Suprapubic skin (tissue), 4 donors: ENCODE results near the gene SH3RF1.

Experiments used
- EP300 ChIP-seq: sonication (generic); formaldehyde crosslinking; IDR thresholded peaks from one replicate; pipeline ENCODE4 v1.6.1; 2017; ENCODE audit warnings: antibody characterized with exemption
- POLR2A ChIP-seq, 2 donors: fragments of 450-650 bp; IDR thresholded peaks; one replicate each; pipeline ENCODE4 v1.6.1; 2017; ENCODE audit warnings: antibody characterized with exemption in 2 of 2, mild to moderate bottlenecking in 2 of 2, moderate library complexity in 2 of 2
- POLR2AphosphoS5 ChIP-seq, 3 donors: sonication (generic); formaldehyde crosslinking; IDR thresholded peaks; one replicate each; pipeline ENCODE4 v1.6.1; 2017; ENCODE audit warnings: antibody characterized with exemption in 3 of 3
- TF ChIP-seq, protein P1 (sequence below), 2 donors: fragments of 200-600 bp in 1 of 2; fragments of 450-650 bp in 1 of 2; sonication (generic) in 1 of 2; IDR thresholded peaks; one replicate each; pipeline ENCODE4 v1.5.1; 2016 to 2019; ENCODE audit warnings: antibody characterized with exemption in 2 of 2, mild to moderate bottlenecking in 1 of 2, moderate library complexity in 1 of 2

DNA sequence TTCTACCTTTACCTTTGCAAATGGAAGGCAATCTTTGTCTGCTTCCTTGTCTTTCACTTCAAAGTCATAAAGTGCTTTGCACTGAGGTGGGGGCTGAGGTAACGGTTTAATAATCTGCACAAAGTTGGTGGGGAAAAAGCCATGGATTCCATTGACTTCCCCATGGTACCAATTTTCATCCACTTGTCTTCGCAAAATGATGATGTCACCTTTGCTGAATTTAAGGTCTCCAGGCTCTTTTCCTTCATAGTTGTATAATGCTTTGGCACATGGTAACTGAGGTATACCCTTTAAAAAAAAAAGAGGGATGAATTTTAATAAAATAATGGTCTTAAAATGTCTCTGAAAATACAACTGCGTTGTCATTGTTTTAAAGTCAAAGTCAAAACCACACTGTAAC, 114.4 kb downstream of the SH3RF1 start:
- TF ChIP-seq, protein P1, sequence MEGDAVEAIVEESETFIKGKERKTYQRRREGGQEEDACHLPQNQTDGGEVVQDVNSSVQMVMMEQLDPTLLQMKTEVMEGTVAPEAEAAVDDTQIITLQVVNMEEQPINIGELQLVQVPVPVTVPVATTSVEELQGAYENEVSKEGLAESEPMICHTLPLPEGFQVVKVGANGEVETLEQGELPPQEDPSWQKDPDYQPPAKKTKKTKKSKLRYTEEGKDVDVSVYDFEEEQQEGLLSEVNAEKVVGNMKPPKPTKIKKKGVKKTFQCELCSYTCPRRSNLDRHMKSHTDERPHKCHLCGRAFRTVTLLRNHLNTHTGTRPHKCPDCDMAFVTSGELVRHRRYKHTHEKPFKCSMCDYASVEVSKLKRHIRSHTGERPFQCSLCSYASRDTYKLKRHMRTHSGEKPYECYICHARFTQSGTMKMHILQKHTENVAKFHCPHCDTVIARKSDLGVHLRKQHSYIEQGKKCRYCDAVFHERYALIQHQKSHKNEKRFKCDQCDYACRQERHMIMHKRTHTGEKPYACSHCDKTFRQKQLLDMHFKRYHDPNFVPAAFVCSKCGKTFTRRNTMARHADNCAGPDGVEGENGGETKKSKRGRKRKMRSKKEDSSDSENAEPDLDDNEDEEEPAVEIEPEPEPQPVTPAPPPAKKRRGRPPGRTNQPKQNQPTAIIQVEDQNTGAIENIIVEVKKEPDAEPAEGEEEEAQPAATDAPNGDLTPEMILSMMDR (IDR thresholded peaks at IDR 0.05): no peak
- TF ChIP-seq POLR2A (IDR thresholded peaks at IDR 0.05): no peak
- no peak for TF ChIP-seq EP300
- TF ChIP-seq POLR2AphosphoS5 (IDR thresholded peaks at IDR 0.05): no peak
